AG04449 (cell line): ENCODE measurements around the gene DCDC2C.

Experiments used
- CTCF ChIA-PET: fragments of 350-600 bp; formaldehyde crosslinking; extraction: SDS; loops from one replicate; lab custom pipeline; 2021; ENCODE audit warnings: antibody characterized with exemption; lab: Yijun Ruan, JAX
- POLR2A ChIA-PET: fragments of 400-600, 350-600 bp; formaldehyde crosslinking; extraction: SDS; loops from one replicate; lab custom pipeline; 2020; ENCODE audit warnings: antibody characterized with exemption, inconsistent platforms; lab: Yijun Ruan, JAX
- DNase-seq: peaks from one replicate; pipeline ENCODE4 v3.0.0-alpha.2; 2010; ENCODE audit warnings: low read depth, low spot score
- H3K4me3 ChIP-seq: 2 replicates; pipeline ENCODE4 v1.5.1; 2011; ENCODE audit warnings: low read depth, mild to moderate bottlenecking, control low read depth, low read length
- TF ChIP-seq, protein P1 (sequence below): IDR thresholded peaks from one replicate; pipeline ENCODE4 v1.5.1; 2011; ENCODE audit warnings: mild to moderate bottlenecking, moderate library complexity, low read length, control low read depth, inconsistent platforms; ENCODE audit not compliant: insufficient read depth; ENCODE audit errors: missing control alignments

Gene DCDC2C

DNA sequence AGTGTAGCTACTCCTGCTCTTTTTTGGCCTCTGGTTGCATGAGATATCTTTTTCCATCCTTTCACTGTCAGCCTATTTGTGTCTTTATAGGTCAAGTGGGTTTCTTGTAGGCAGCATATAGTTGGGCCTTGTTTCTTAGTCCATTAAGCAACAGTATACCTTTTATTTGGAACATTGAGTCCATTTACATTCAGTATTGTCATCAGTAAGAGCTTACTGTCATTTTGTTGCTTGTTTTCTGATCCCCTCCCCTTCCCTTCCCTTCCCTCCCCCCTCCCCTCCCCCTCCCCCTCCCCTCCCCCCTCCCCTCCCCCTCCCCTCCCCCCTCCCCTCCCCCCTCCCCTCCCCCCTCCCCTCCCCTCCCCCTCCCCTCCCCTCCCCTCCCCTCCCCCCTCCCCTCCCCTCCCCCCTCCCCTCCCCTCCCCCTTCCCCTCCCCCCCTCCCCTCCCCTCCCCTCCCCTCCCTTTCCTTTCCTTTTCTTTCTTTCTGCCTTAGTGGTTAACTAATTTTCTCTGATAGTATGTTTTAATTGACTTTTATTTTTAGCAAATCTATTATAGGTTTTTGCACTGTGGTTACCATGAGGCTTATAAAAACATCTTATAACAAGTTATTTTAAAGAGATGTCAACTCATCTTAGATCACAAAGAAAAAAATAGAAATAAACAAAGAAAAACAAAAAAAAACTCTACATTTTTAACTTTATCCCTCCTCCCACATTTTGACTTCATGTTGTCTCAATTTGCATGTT lies 13.2 kb upstream of the DCDC2C start:
- DNase-seq: no peak
- TF ChIP-seq, protein P1, sequence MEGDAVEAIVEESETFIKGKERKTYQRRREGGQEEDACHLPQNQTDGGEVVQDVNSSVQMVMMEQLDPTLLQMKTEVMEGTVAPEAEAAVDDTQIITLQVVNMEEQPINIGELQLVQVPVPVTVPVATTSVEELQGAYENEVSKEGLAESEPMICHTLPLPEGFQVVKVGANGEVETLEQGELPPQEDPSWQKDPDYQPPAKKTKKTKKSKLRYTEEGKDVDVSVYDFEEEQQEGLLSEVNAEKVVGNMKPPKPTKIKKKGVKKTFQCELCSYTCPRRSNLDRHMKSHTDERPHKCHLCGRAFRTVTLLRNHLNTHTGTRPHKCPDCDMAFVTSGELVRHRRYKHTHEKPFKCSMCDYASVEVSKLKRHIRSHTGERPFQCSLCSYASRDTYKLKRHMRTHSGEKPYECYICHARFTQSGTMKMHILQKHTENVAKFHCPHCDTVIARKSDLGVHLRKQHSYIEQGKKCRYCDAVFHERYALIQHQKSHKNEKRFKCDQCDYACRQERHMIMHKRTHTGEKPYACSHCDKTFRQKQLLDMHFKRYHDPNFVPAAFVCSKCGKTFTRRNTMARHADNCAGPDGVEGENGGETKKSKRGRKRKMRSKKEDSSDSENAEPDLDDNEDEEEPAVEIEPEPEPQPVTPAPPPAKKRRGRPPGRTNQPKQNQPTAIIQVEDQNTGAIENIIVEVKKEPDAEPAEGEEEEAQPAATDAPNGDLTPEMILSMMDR: no peak
- H3K4me3 ChIP-seq: no peak overlapping the region
- ChIA-PET CTCF (no interaction called here), POLR2A (no interaction called here)

DNA sequence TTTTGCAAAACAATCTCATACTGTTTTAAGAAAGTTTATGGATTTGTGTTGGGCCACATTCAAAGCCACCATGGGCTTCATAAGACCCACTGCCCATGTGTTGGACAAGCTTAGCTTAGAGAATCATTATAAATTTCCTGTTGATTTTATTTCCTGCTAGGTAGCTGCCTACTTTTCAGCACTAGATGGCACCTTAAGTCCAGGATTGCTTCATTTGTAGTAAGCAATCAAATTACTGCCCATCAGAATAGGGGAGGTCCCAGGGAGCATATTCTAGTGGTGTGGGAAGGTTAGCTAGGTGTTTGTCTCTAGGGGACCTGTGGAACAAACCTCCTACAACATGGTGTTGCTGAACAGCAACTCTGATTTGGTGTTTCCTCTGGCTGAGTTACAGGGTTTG lies 11.0 kb upstream of the DCDC2C start:
- DNase-seq: no peak
- ChIA-PET POLR2A (no interaction called here), CTCF (interaction anchor here (0.7 to 1.3 kb wide), 3 partner anchors 30 to 137 kb away, joined by 3 to 5 read pairs (median 4); no protein-coding TSS in a partner anchor)
- H3K4me3 ChIP-seq: no peak overlapping the region
- TF ChIP-seq, protein P1: no peak

DNA sequence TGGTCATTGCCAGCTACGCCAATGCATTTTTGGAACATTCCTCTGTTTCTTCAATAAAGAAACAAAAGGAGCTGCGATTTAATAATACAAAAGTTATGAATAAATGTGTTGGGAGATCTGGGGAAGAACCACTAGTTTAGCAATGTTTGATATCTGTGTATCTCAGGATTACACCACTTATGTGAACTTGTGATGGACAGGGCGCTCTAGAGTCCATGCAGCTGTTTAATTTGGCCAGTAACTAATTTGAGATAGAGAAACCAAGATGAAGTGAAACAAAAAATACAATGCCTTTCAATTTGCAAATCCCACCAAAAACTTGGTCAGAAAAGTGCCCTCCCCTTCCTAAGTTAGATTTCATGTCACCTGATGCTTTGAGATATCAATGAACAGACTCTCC lies 6.8 kb upstream of the DCDC2C start:
- CTCF ChIA-PET: no interaction called here
- no peak overlapping the region for H3K4me3 ChIP-seq
- TF ChIP-seq, protein P1: no peak
- POLR2A ChIA-PET: no interaction called here
- DNase-seq: no peak

DNA sequence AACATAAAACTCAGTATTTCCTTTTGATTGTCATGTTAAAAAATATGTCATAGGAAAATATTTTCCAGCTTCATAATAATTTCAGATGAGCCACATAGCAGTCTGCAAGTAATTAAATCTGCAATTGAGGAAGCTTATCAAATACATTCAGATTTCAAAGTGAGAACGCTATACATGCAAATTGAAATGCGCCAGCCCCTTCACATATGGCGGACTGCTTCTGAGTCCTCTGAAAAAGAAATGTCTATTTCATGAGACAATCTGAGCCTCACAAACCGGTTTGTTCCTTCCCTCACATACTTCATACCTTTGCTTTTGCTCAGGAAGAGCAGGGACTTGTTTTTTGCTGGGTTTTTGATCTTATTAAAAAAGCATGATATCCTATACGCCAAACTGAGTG lies 2.3 kb upstream of the DCDC2C start:
- ChIA-PET CTCF (no interaction called here), POLR2A (no interaction called here)
- no peak for DNase-seq

DNA sequence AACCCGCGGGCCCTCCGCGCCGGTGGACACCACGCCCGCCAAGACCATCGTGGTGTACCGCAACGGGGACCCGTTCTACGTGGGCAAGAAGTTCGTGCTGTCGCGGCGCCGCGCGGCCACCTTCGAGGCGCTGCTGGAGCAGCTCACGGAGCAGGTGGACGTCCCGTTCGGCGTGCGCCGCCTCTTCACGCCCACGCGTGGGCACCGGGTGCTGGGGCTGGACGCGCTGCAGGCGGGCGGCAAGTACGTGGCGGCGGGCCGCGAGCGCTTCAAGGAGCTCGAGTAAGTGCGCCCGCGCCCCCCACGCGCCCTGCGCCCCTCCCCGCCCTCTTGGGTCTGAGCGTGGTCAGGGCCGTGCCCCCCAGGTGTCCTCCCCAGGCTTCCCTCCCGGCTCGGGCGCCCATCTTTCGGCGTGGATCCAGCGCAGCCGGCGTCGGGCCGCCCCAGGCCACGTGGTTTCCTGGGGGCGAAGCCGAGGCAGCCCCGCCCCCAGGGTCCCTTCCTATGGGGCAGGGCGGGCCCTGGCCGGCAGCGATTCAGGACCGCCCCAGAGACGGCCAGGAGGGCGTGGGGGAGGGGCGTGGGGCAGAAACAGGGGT lies 481 bp downstream of the DCDC2C start:
- H3K4me3 ChIP-seq: no peak overlapping the region
- TF ChIP-seq, protein P1: no peak
- POLR2A ChIA-PET: no interaction called here
- no peak for DNase-seq
- CTCF ChIA-PET: no interaction called here

More for the DNA sequence above, 2.3 kb upstream of the DCDC2C start:
- TF ChIP-seq, protein P1: no peak
- no peak overlapping the region for H3K4me3 ChIP-seq

DNA sequence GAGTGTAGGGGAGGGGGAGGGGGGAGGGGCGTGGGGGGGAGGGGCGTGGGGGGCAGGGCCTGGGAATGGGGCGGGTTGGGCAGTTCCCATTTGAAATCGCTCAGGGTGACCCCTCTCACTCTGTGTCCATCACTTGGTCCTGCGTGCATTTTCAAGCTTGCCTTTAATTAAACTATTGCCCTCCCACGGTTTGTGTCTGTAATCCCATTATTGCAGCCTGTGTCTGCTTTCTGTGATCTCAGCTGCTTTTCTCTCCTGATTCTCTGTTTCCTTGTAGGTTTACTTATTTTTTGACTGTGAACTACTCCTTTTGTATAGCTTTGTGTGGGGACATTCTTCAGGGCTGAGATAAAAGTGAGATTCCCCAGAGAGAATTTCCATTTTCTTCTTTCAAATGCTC lies 1.3 kb downstream of the DCDC2C start:
- DNase-seq: no peak
- H3K4me3 ChIP-seq: no peak overlapping the region
- POLR2A ChIA-PET: no interaction called here
- TF ChIP-seq, protein P1: no peak
- CTCF ChIA-PET: no interaction called here
